Chondrocyte (in vitro differentiated cells): ENCODE measurements around the gene CEP57. TPM values are rescaled to one million over a fixed set of nuclear protein-coding genes. Genes with fewer than 3 reads are reported as not detected.

Source experiments
- DNase-seq: peaks from one replicate; pipeline ENCODE4 v3.0.0; 2021; ENCODE audit warnings: mixed read lengths, low spot score
- H3K27ac Mint-ChIP-seq: one replicate; pipeline ENCODE4 v1.8.0; 2021; ENCODE audit warnings: mild to moderate bottlenecking, moderate library complexity, mixed read lengths; ENCODE audit not compliant: unreplicated experiment
- H3K27me3 Mint-ChIP-seq: 2 replicates; pipeline ENCODE4 v1.8.0; 2021; ENCODE audit warnings: low read depth, mixed read lengths
- H3K36me3 Mint-ChIP-seq: 2 replicates; pipeline ENCODE4 v1.8.0; 2021; ENCODE audit warnings: low read depth, mixed read lengths
- H3K4me1 Mint-ChIP-seq: 2 replicates; pipeline ENCODE4 v1.8.0; 2021; ENCODE audit warnings: low read depth, mild to moderate bottlenecking, mixed read lengths
- H3K4me3 Mint-ChIP-seq: one replicate; pipeline ENCODE4 v1.8.0; 2021; ENCODE audit warnings: mild to moderate bottlenecking, moderate library complexity, mixed read lengths; ENCODE audit not compliant: unreplicated experiment
- H3K9me3 Mint-ChIP-seq: 2 replicates; pipeline ENCODE4 v1.8.0; 2021; ENCODE audit warnings: low read depth, mixed read lengths
- CTCF ChIP-seq: fragments of 200-600 bp; sonication (generic); IDR thresholded peaks from 2 replicates; pipeline ENCODE4 v1.5.0; 2021; ENCODE audit warnings: antibody characterized with exemption, mild to moderate bottlenecking, moderate library complexity
- total RNA-seq: library from RNA; stranded (reverse); gene quantifications from 3 replicates; pipeline ENCODE4 v1.2.1, GENCODE V29; 2021

The CEP57 gene
- total RNA-seq, 1 donor from 2014 or later = 28.8 TPM

GRCh38 chr11:95877291-95877690 is 87.0 kb downstream of the CEP57 start:
- no peak for TF ChIP-seq CTCF
- peaks cover 21% of the 10 kb centered on the region for H3K36me3 Mint-ChIP-seq
- no peak overlapping the region for H3K4me3 Mint-ChIP-seq
- no peaks in the 10 kb centered on the region for H3K27me3 Mint-ChIP-seq
- H3K27ac Mint-ChIP-seq = peak overlapping the region; percentile 91
- DNase-seq = no peak
- H3K9me3 Mint-ChIP-seq = peaks cover 13% of the 10 kb centered on the region
- H3K4me1 Mint-ChIP-seq = peaks cover 31% of the 10 kb centered on the region

Other genes with a start within 250 kb of the CEP57 start
- 16.5 to 22.5 TPM (median 19.5 TPM) in 3 replicates for gene FAM76B, start 716 bp upstream of the CEP57 start, total RNA-seq
- gene MTMR2, start 133.6 kb downstream of the CEP57 start, total RNA-seq = 51.7 to 59.5 TPM (median 52.1 TPM) in 3 replicates